ENCODE measurements around the gene MYO3B. TPM values are rescaled to one million over a fixed set of nuclear protein-coding genes. Genes with fewer than 3 reads are reported as not detected.

Gene MYO3B
- total RNA-seq, 2 donors from 2014 or later = 0.05 to 0.32 TPM

DNA sequence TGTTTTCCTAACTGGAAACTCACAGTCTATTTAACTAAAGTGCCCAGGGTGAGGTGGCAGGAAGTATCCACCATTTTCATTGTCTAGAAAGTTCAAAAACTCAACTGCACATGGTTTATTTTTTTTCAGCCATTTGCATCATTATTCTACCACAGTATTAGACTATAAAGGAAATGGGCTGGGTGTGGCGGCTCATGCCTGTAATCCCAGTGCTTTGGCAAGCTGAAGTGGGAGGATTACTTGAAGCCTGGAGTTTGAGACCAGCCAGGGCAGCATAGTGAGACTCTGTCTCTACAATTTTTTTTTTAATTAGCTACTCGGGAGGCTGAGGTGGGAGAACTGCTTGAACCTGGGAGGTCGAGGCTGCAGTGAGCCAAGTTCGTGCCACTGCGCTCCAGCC, 213.8 kb downstream of the MYO3B start:
- TF ChIP-seq, protein P1, sequence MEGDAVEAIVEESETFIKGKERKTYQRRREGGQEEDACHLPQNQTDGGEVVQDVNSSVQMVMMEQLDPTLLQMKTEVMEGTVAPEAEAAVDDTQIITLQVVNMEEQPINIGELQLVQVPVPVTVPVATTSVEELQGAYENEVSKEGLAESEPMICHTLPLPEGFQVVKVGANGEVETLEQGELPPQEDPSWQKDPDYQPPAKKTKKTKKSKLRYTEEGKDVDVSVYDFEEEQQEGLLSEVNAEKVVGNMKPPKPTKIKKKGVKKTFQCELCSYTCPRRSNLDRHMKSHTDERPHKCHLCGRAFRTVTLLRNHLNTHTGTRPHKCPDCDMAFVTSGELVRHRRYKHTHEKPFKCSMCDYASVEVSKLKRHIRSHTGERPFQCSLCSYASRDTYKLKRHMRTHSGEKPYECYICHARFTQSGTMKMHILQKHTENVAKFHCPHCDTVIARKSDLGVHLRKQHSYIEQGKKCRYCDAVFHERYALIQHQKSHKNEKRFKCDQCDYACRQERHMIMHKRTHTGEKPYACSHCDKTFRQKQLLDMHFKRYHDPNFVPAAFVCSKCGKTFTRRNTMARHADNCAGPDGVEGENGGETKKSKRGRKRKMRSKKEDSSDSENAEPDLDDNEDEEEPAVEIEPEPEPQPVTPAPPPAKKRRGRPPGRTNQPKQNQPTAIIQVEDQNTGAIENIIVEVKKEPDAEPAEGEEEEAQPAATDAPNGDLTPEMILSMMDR (IDR thresholded peaks at IDR 0.05) = no peak

DNA sequence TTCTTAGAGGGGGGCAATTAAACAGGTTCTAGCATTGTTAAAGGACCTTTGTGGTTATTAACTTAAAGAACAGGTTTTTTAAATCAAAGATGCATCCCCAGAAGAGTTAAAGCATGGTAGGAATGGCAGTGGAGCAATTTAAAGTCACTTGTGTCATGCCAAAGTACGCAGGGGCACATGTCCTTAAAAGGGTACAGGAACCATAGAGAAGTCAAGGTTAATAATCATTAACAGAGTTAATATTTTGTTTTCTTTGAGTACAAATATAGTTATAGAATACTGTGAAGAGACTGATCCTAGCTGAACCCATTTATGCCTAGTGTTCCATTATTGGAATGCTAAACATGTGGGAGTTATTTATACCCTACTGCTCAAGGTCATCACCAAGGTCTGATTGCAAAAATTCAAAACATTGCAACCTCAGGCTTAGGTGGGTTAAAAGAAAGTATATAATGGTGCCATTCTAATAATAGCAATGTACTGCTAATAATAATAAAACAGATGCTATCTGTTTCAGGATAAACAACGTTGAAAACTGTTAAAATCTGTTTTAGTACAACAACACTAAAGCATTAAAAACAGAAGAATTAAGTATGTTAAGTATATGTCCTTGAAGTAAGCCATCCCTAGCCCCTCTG, 216.0 kb downstream of the MYO3B start:
- TF ChIP-seq, protein P1 (IDR thresholded peaks at IDR 0.05) = no peak
- peaks cover 6% of the 10 kb centered on the region for H3K27me3 ChIP-seq
- no peaks in the 10 kb centered on the region for H3K9me3 ChIP-seq
- DNase-seq = no peak
- no peak overlapping the region for H3K9ac ChIP-seq (ENCODE audit: low read depth in 2 of 2, low read length in 2 of 2)
- no peaks in the 10 kb centered on the region for H3K4me1 ChIP-seq
- no peak overlapping the region for H3K4me3 ChIP-seq
- intact Hi-C loops (cut with DNase I) = no loop called here
- H3K27ac ChIP-seq = no peak overlapping the region
- no peaks in the 10 kb centered on the region for H3K36me3 ChIP-seq

More for the DNA sequence above, 213.8 kb downstream of the MYO3B start:
- peaks cover 6% of the 10 kb centered on the region for H3K27me3 ChIP-seq
- H3K36me3 ChIP-seq = no peaks in the 10 kb centered on the region
- no peak overlapping the region for H3K9ac ChIP-seq (ENCODE audit: low read depth in 2 of 2, low read length in 2 of 2)
- no peak overlapping the region for H3K27ac ChIP-seq
- intact Hi-C loops (cut with DNase I) = no loop called here
- H3K9me3 ChIP-seq = no peaks in the 10 kb centered on the region
- no peak for DNase-seq
- no peaks in the 10 kb centered on the region for H3K4me1 ChIP-seq
- no peak overlapping the region for H3K4me3 ChIP-seq

DNA sequence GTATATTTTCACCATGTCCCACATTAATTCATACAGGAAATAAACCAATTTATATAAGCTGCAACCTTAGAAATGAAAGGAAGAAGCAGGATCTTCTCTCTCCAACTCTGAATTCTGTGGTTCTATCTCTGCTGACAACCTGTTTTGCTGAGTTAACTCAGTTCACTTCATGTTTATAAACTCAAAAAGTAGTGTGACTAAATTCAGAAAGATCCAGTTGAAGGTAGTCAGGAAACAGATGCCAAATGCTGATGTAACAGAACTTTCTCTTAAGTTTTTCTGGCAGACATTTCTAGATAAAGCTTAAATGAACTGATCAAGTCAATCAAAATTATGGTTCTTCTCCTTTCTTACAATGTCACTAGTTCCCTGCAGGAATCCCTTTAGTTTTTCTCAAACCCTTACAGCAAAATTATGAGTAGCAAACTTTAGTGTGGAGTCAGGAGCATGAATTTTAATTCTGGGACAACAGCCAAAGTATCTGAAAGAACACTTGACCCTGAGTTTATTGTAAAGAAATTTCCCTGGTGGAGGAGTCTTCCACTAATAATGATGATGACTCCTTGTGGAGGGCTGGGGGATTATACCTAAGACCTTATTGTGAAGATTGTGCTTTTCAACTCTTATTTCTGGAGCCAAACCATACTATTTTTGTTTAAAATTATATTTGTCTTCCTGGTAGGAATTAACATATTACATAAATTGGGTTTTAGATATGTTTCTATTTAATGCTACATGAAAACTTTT, 216.9 kb downstream of the MYO3B start:
- no peaks in the 10 kb centered on the region for H3K36me3 ChIP-seq
- H3K4me3 ChIP-seq = no peak overlapping the region
- TF ChIP-seq, protein P1 (IDR thresholded peaks at IDR 0.05) = no peak
- no peak for DNase-seq
- no peak overlapping the region for H3K9ac ChIP-seq (ENCODE audit: low read depth in 2 of 2, low read length in 2 of 2)
- no peaks in the 10 kb centered on the region for H3K9me3 ChIP-seq
- H3K4me1 ChIP-seq = no peaks in the 10 kb centered on the region
- H3K27ac ChIP-seq = no peak overlapping the region
- H3K27me3 ChIP-seq = peaks cover 6% of the 10 kb centered on the region
- intact Hi-C loops (cut with DNase I) = no loop called here

DNA sequence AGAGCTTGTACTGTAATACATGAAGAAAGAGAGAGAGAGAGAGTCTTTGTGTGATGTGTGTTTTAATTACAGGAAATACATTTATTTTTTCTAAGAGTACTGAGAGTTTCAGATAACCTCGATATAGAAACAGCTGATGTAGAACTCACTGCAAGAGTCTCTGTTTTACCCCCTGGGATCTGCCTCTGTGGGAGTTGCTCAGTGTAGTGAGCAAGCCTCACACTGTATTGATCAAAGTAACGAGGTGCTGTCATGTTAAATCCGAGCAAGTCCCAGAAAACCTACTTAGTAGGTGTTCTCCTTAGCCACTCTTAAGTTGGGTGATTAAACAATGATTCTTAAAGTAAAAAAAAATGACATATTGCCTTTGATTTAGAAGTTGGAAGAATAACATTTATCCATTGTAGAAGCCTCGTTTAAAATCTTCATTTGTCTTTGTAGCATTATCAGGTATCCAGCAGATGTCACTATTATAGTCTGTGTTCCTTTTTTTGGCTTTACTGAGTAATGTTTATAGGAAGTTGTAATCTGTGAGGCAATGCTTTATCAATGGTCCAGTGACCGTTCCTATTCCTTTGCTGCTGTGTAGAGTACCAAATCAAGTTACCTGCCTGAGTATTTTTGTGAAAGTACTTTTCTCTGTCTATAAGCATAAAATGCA, 219.0 kb downstream of the MYO3B start:
- Histone ChIP-seq H3K27ac (no peak overlapping the region), H3K9me3 (no peaks in the 10 kb centered on the region), H3K4me1 (no peaks in the 10 kb centered on the region), H3K27me3 (peaks cover 6% of the 10 kb centered on the region), H3K4me3 (no peak overlapping the region), H3K36me3 (no peaks in the 10 kb centered on the region), H3K9ac (ENCODE audit: low read depth in 2 of 2, low read length in 2 of 2) (no peak overlapping the region)
- DNase-seq = no peak
- intact Hi-C loops (cut with DNase I) = no loop called here
- TF ChIP-seq, protein P1 (IDR thresholded peaks at IDR 0.05) = peak; percentile 18

DNA sequence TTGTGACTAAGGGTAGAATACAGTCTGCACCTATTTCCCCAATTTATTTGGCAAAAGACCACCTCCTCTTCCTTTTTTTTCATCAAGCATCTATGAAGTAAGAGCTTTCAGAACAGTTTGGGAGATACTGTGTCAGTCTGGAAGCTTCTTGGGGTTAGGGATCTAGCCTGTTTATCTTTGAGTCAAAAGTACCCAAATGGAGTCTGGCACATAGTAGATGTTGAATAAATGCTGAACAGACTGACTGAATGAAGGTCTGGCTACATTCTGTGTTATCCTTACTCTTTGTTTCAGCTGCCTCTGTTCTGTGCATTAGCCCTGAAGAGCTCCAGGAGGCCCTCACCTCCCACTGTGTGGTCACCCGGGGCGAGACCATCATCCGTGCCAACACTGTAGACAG, 223.2 kb downstream of the MYO3B start:
- no peak overlapping the region for H3K4me3 ChIP-seq
- H3K27me3 ChIP-seq = no peaks in the 10 kb centered on the region
- H3K9ac ChIP-seq (ENCODE audit: low read depth in 2 of 2, low read length in 2 of 2) = no peak overlapping the region
- intact Hi-C loops (cut with DNase I) = no loop called here
- TF ChIP-seq, protein P1 (IDR thresholded peaks at IDR 0.05) = no peak
- H3K4me1 ChIP-seq = no peaks in the 10 kb centered on the region
- no peaks in the 10 kb centered on the region for H3K36me3 ChIP-seq
- H3K9me3 ChIP-seq = no peaks in the 10 kb centered on the region
- DNase-seq = no peak
- no peak overlapping the region for H3K27ac ChIP-seq

All from colonic mucosa (tissue), 4 donors.